Stomach (tissue), 4 donors: ENCODE results near the gene HVCN1.

Experiments used
- POLR2A ChIP-seq, 4 donors: fragments of 450-650 bp; IDR thresholded peaks; one replicate each; pipeline ENCODE4 v1.6.1; 2016; ENCODE audit warnings: antibody characterized with exemption in 4 of 4, control low read depth in 2 of 4, mild to moderate bottlenecking in 1 of 4, moderate library complexity in 1 of 4
- POLR2AphosphoS5 ChIP-seq, 3 donors: sonication (generic); formaldehyde crosslinking; IDR thresholded peaks; one replicate each; pipeline ENCODE4 v1.6.1; 2016; ENCODE audit warnings: antibody characterized with exemption in 3 of 3
- TF ChIP-seq, protein P1 (sequence below), 7 experiments: fragments of 450-650 bp in 4 of 7; fragments of 200-600 bp in 3 of 7; sonication (generic) in 3 of 7; IDR thresholded peaks; one replicate each; pipeline ENCODE4 v1.5.1; 2016 to 2019; ENCODE audit warnings: antibody characterized with exemption in 7 of 7, control low read depth in 2 of 7, mild to moderate bottlenecking in 1 of 7

DNA sequence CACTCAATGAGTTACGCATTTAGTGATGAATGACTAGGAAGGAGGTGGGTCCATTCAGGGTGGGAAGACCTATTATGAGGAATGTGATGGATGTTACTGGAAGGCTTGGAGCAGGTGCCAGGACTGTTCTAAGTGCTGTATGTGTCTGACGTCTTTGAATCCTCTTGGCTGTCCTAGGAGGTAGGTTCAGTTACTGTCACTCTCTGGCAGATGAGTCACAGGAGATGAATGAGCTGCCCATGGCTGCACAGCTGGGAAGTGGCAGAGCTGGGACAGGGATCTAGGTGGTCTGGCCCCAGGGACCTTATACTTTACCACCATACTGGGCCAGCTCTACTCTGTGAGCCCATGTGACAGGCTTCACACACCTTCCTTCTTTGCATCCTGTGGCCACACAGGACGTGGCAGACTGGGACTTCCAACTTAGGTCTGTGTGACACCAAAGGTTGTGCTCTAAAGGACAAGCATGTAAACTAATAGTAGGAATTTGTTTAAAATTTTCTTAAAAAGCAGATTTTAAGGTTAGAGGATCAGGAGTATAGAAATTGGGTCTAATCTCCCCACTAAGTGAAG, 51.0 kb downstream of the HVCN1 start:
- TF ChIP-seq, protein P1, sequence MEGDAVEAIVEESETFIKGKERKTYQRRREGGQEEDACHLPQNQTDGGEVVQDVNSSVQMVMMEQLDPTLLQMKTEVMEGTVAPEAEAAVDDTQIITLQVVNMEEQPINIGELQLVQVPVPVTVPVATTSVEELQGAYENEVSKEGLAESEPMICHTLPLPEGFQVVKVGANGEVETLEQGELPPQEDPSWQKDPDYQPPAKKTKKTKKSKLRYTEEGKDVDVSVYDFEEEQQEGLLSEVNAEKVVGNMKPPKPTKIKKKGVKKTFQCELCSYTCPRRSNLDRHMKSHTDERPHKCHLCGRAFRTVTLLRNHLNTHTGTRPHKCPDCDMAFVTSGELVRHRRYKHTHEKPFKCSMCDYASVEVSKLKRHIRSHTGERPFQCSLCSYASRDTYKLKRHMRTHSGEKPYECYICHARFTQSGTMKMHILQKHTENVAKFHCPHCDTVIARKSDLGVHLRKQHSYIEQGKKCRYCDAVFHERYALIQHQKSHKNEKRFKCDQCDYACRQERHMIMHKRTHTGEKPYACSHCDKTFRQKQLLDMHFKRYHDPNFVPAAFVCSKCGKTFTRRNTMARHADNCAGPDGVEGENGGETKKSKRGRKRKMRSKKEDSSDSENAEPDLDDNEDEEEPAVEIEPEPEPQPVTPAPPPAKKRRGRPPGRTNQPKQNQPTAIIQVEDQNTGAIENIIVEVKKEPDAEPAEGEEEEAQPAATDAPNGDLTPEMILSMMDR (IDR thresholded peaks at IDR 0.05) = no peak
- TF ChIP-seq POLR2A (IDR thresholded peaks at IDR 0.05) = no peak
- TF ChIP-seq POLR2AphosphoS5 (IDR thresholded peaks at IDR 0.05) = no peak
